H1 (cell line): ENCODE measurements around the gene ZNF333. TPM values are rescaled to one million over a fixed set of nuclear protein-coding genes. Genes with fewer than 3 reads are reported as not detected.

Experiments used
- CTCF ChIA-PET: fragments of 300-600 bp; sonication (Branson Sonifier 250); formaldehyde crosslinking; loops from one replicate; lab custom pipeline; 2021; ENCODE audit not compliant: partially characterized antibody; lab: Charles Lee
- POLR2A ChIA-PET: fragments of 300-600 bp; sonication (Branson Sonifier 250); formaldehyde crosslinking; loops from one replicate; lab custom pipeline; 2021; ENCODE audit warnings: inconsistent platforms; ENCODE audit not compliant: partially characterized antibody; lab: Charles Lee
- DNase-seq, 2 experiments: peaks; one replicate each; pipeline versions ENCODE4 v3.0.0 to v3.0.0-alpha.2; 2010 to 2022; ENCODE audit warnings: low spot score in 2 of 2, low read depth in 1 of 2, mixed read lengths in 1 of 2
- FAIRE-seq: peaks from 2 replicates; lab custom pipeline; 2011; peaks lifted over from hg19 to GRCh38; lab: Jason Lieb, UNC
- H2AFZ ChIP-seq: 2 replicates; pipeline ENCODE4 v1.8.1; 2012; ENCODE audit warnings: low read length, inconsistent platforms
- H2AK5ac ChIP-seq: 2 replicates; pipeline ENCODE4 v1.6.1; 2013; ENCODE audit warnings: low read depth, low read length
- H2BK120ac ChIP-seq: replicated peaks from 2 replicates; pipeline ENCODE3; 2013; ENCODE audit warnings: low read depth, low read length, inconsistent platforms
- H2BK12ac ChIP-seq: 2 replicates; pipeline ENCODE4 v1.6.1; 2013; ENCODE audit warnings: low read depth, low read length
- H2BK15ac ChIP-seq: 2 replicates; pipeline ENCODE4 v1.6.1; 2013; ENCODE audit warnings: low read length
- H2BK20ac ChIP-seq: 2 replicates; pipeline ENCODE4 v1.6.1; 2013; ENCODE audit warnings: low read length
- H2BK5ac ChIP-seq: 2 replicates; pipeline ENCODE4 v1.6.1; 2013; ENCODE audit warnings: low read depth, low read length
- H3K14ac ChIP-seq: 2 replicates; pipeline ENCODE4 v1.6.1; 2013; ENCODE audit warnings: inconsistent platforms; ENCODE audit not compliant: insufficient read length
- H3K18ac ChIP-seq: 2 replicates; pipeline ENCODE4 v1.6.1; 2013; ENCODE audit warnings: low read length; ENCODE audit errors: extremely low read depth
- H3K23ac ChIP-seq: 2 replicates; pipeline ENCODE4 v1.6.1; 2013; ENCODE audit warnings: inconsistent platforms; ENCODE audit not compliant: insufficient read length
- H3K23me2 ChIP-seq: 2 replicates; pipeline ENCODE4 v1.6.1; 2013; ENCODE audit warnings: low read depth, low read length
- H3K27ac ChIP-seq: 2 replicates; pipeline ENCODE4 v1.6.1; 2011; ENCODE audit warnings: low read depth, low read length, inconsistent platforms
- H3K27me3 ChIP-seq, 4 experiments: replicated peaks in 1 of 4; 1 replicate in 1 of 4; 2 replicates in 3 of 4; pipeline versions ENCODE4 v1.6.1 to v1.8.1; 2011 to 2013; ENCODE audit warnings: low read length in 3 of 4, mild to moderate bottlenecking in 3 of 4, inconsistent platforms in 2 of 4, mixed read lengths in 2 of 4, moderate library complexity in 1 of 4; ENCODE audit not compliant: control insufficient read depth in 3 of 4, insufficient read depth in 3 of 4; ENCODE audit errors: extremely low read depth in 1 of 4
- H3K36me3 ChIP-seq, 4 experiments: 2 replicates each; pipeline versions ENCODE4 v1.6.1 to v1.8.1; 2011 to 2013; ENCODE audit warnings: mild to moderate bottlenecking in 4 of 4, low read length in 3 of 4, moderate library complexity in 2 of 4, control low read depth in 1 of 4, inconsistent platforms in 1 of 4; ENCODE audit not compliant: insufficient read depth in 4 of 4, control insufficient read depth in 2 of 4
- H3K4ac ChIP-seq: replicated peaks from 2 replicates; pipeline ENCODE3; 2013; ENCODE audit warnings: low read length, low read depth, mixed read lengths, inconsistent platforms; ENCODE audit not compliant: insufficient read length
- H3K4me1 ChIP-seq, 4 experiments: replicated peaks in 1 of 4; 1 replicate in 1 of 4; 2 replicates in 3 of 4; pipeline versions ENCODE4 v1.6.1 to v1.8.1; 2011 to 2013; ENCODE audit warnings: low read length in 3 of 4, inconsistent platforms in 2 of 4, mixed read lengths in 1 of 4; ENCODE audit not compliant: insufficient read depth in 4 of 4, control insufficient read depth in 3 of 4
- H3K4me2 ChIP-seq, 2 experiments: 2 replicates each; pipeline versions ENCODE4 v1.6.1 to v1.8.1; 2011 to 2013; ENCODE audit warnings: low read depth in 2 of 2, low read length in 2 of 2, control low read depth in 1 of 2, inconsistent platforms in 1 of 2, mild to moderate bottlenecking in 1 of 2; ENCODE audit not compliant: insufficient read depth in 1 of 2
- H3K4me3 ChIP-seq, 4 experiments: fragments of 200-600, 300-600 bp in 1 of 4; sonication (generic), shearing (Covaris generic), sonication (Bioruptor Twin) in 1 of 4; 2 replicates each; pipeline versions ENCODE4 v1.5.1 to v1.8.1; 2011 to 2016; ENCODE audit warnings: low read length in 4 of 4, low read depth in 3 of 4, control low read depth in 2 of 4, inconsistent platforms in 2 of 4, mild to moderate bottlenecking in 2 of 4, mixed read lengths in 1 of 4, moderate library complexity in 1 of 4; ENCODE audit not compliant: insufficient read depth in 2 of 4; ENCODE audit errors: extremely low read depth in 1 of 4
- H3K56ac ChIP-seq: replicated peaks from 2 replicates; pipeline ENCODE3; 2013; ENCODE audit warnings: low read depth, mild to moderate bottlenecking, mixed read lengths, low read length, inconsistent platforms; ENCODE audit not compliant: insufficient read length
- H3K79me1 ChIP-seq: 2 replicates; pipeline ENCODE4 v1.6.1; 2013; ENCODE audit warnings: low read depth, low read length, control low read depth
- H3K79me2 ChIP-seq, 2 experiments: 2 replicates each; pipeline versions ENCODE4 v1.6.1 to v1.8.1; 2012 to 2013; ENCODE audit warnings: low read length in 2 of 2, mild to moderate bottlenecking in 2 of 2, inconsistent platforms in 1 of 2; ENCODE audit not compliant: insufficient read depth in 2 of 2, control insufficient read depth in 1 of 2
- H3K9ac ChIP-seq, 4 experiments: replicated peaks in 1 of 4; 1 replicate in 1 of 4; 2 replicates in 3 of 4; pipeline versions ENCODE4 v1.6.1 to v1.8.1; 2011 to 2013; ENCODE audit warnings: low read depth in 3 of 4, low read length in 3 of 4, control low read depth in 2 of 4, mild to moderate bottlenecking in 2 of 4, moderate library complexity in 2 of 4, inconsistent platforms in 1 of 4; ENCODE audit errors: extremely low read depth in 1 of 4
- H3K9me3 ChIP-seq, 2 experiments: 2 replicates each; pipeline versions ENCODE4 v1.6.1 to v1.8.1; 2012 to 2013; ENCODE audit warnings: mild to moderate bottlenecking in 2 of 2, moderate library complexity in 2 of 2, control low read depth in 1 of 2, inconsistent platforms in 1 of 2, low read depth in 1 of 2, low read length in 1 of 2, mixed read lengths in 1 of 2; ENCODE audit not compliant: insufficient read depth in 2 of 2
- H4K20me1 ChIP-seq, 2 experiments: replicated peaks in 1 of 2; 2 replicates each; pipeline versions ENCODE3 to v1.8.1; 2011 to 2013; ENCODE audit warnings: inconsistent platforms in 2 of 2, low read length in 2 of 2, mild to moderate bottlenecking in 1 of 2; ENCODE audit not compliant: insufficient read depth in 2 of 2, control insufficient read depth in 1 of 2
- H4K5ac ChIP-seq: 2 replicates; pipeline ENCODE4 v1.6.1; 2013; ENCODE audit warnings: low read length, low read depth, mixed read lengths, inconsistent platforms; ENCODE audit not compliant: insufficient read length
- H4K8ac ChIP-seq: 2 replicates; pipeline ENCODE4 v1.8.0; 2013; ENCODE audit warnings: mild to moderate bottlenecking, moderate library complexity, low read length, inconsistent platforms; ENCODE audit not compliant: insufficient read depth; ENCODE audit errors: extremely low read depth
- H4K91ac ChIP-seq: replicated peaks from 2 replicates; pipeline ENCODE3; 2013; ENCODE audit warnings: low read length, mixed read lengths, inconsistent platforms; ENCODE audit not compliant: insufficient read length
- BCL11A ChIP-seq, 2 experiments: IDR thresholded peaks; one replicate each; pipeline ENCODE4 v1.6.1; 2011; ENCODE audit warnings: low read depth in 2 of 2, low read length in 2 of 2, mild to moderate bottlenecking in 2 of 2
- CBX5 ChIP-seq: fragments of 300-800, 300-1000 bp; sonication (generic); IDR thresholded peaks from 2 replicates; pipeline ENCODE4 v1.7.1; 2016; ENCODE audit warnings: antibody characterized with exemption, low read length, low read depth
- CBX8 ChIP-seq: fragments of 300-800, 300-1000 bp; sonication (generic); IDR thresholded peaks from 2 replicates; pipeline ENCODE4 v1.7.1; 2016; ENCODE audit warnings: low read depth, low read length, borderline replicate concordance
- GTF2F1 ChIP-seq: IDR thresholded peaks from 2 replicates; pipeline ENCODE4 v1.6.1; 2012; ENCODE audit warnings: low read depth, low read length, improper control_type of control experiment, borderline replicate concordance
- KDM5A ChIP-seq: fragments of 200-600 bp; IDR thresholded peaks from 2 replicates; pipeline ENCODE4 v1.7.1; 2012; ENCODE audit warnings: mild to moderate bottlenecking, low read length, inconsistent platforms, mixed read lengths
- MAX ChIP-seq: IDR thresholded peaks from 2 replicates; pipeline ENCODE4 v1.6.1; 2012; ENCODE audit warnings: inconsistent platforms
- NANOG ChIP-seq: IDR thresholded peaks from 2 replicates; pipeline ENCODE4 v1.6.1; 2011; ENCODE audit warnings: low read length, low read depth, mild to moderate bottlenecking, inconsistent platforms; ENCODE audit not compliant: insufficient read depth, poor library complexity, severe bottlenecking
- RBBP5 ChIP-seq: IDR thresholded peaks from 2 replicates; pipeline ENCODE4 v1.7.1; 2012; ENCODE audit warnings: low read depth, mild to moderate bottlenecking, inconsistent platforms, low read length, moderate library complexity, borderline replicate concordance
- RFX5 ChIP-seq: IDR thresholded peaks from 2 replicates; pipeline ENCODE4 v1.6.1; 2011; ENCODE audit warnings: low read depth, low read length, improper control_type of control experiment, borderline replicate concordance
- SIX5 ChIP-seq: IDR thresholded peaks from 2 replicates; pipeline ENCODE4 v1.6.1; 2011; ENCODE audit warnings: mild to moderate bottlenecking, low read depth, low read length
- SUZ12 ChIP-seq: fragments of 200-600 bp; sonication (generic); IDR thresholded peaks from 2 replicates; pipeline ENCODE4 v1.6.1; 2012; ENCODE audit warnings: mild to moderate bottlenecking, inconsistent platforms, low read length, moderate library complexity, mixed read lengths
- TCF12 ChIP-seq: IDR thresholded peaks from 2 replicates; pipeline ENCODE4 v1.6.1; 2011; ENCODE audit warnings: low read depth, mild to moderate bottlenecking, low read length
- TEAD4 ChIP-seq: IDR thresholded peaks from 2 replicates; pipeline ENCODE4 v1.6.1; 2012; ENCODE audit warnings: low read depth, low read length, inconsistent platforms, mixed read lengths
- WGBS, 2 experiments: shearing (Covaris generic) in 1 of 2; methylation state at CpG; one replicate each; pipeline versions ENCODE4 v1.1.6 to v1.1.7; 2013 to 2015; ENCODE audit warnings: low lambda C conversion rate in 2 of 2, mixed read lengths in 2 of 2, inconsistent platforms in 1 of 2, low coverage in 1 of 2, missing lambda C conversion rate in 1 of 2; ENCODE audit not compliant: insufficient replicate concordance in 2 of 2, insufficient coverage in 1 of 2, insufficient read length in 1 of 2; ENCODE audit errors: extremely low coverage in 1 of 2, missing lambda C conversion rate in 1 of 2; 5-methylcytosine and 5-hydroxymethylcytosine counted together
- polyA plus RNA-seq, 7 experiments: library from polyadenylated mRNA; depleted of rRNA in 3 of 7; stranded (reverse) in 5 of 7; unstranded in 2 of 7; fragments of >200 nt in 5 of 7; fragments of 200-250 nt in 2 of 7; gene quantifications; 1 replicate in 5 of 7; 2 replicates in 1 of 7; 4 replicates in 1 of 7; pipeline versions ENCODE4 v1.2.1 to v1.2.3, GENCODE V29; 2011 to 2013; ENCODE audit warnings: missing spikeins in 2 of 7, mixed read lengths in 2 of 7
- total RNA-seq: library from RNA; stranded (reverse); fragmentation: NEBNext Ultra II Directional; extraction: Animal tissue kit (Norgen Biotek cat#: 25700); gene quantifications from 2 replicates; pipeline ENCODE4 v1.2.1, GENCODE V29; 2021

The ZNF333 gene
- total and polyA plus RNA-seq, 2 of the 8 experiments (the other 6 are each of a cell fraction or from before 2014, with no cell fraction given) = 7.3 to 8.4 TPM

GRCh38 chr19:14672188-14672872 lies 17.5 kb upstream of the ZNF333 start:
- no peak overlapping the region for H3K27ac ChIP-seq
- no peak overlapping the region for H3K18ac ChIP-seq
- H4K91ac ChIP-seq = no peak overlapping the region
- no peak overlapping the region for H3K23ac ChIP-seq
- FAIRE-seq (no peak), DNase-seq (no peak)
- peaks cover 50 to 71% of the 10 kb centered on the region in 2 experiments for H3K9me3 ChIP-seq
- no peak overlapping the region for H2BK20ac ChIP-seq
- ChIA-PET CTCF (interaction anchor here (0.9 kb wide), 1 partner anchor 101 kb away, joined by 3 read pairs; no protein-coding TSS in a partner anchor), POLR2A (no interaction called here)
- no peak overlapping the region for H3K14ac ChIP-seq
- no peaks in the 10 kb centered on the region for H3K27me3 ChIP-seq
- no peak overlapping the region for H2BK120ac ChIP-seq
- no peaks in the 10 kb centered on the region for H3K79me2 ChIP-seq
- H4K5ac ChIP-seq = no peak overlapping the region
- H3K4me1 ChIP-seq = no peaks in the 10 kb centered on the region
- H4K8ac ChIP-seq = no peak overlapping the region
- H2BK5ac ChIP-seq = no peak overlapping the region
- H3K79me1 ChIP-seq = no peaks in the 10 kb centered on the region
- no peaks in the 10 kb centered on the region for H4K20me1 ChIP-seq
- no peak overlapping the region for H3K4me2 ChIP-seq
- peaks cover 4% of the 10 kb centered on the region; the same call in 1 of the 2 replicates for H3K23me2 ChIP-seq
- no peak overlapping the region for H3K9ac ChIP-seq
- 77% methylated on average over 3 of the region's 3 CpGs; no CpG with 5 or more reads in 1 of the 2 experiments for WGBS, 2 experiments
- no peak overlapping the region for H3K56ac ChIP-seq
- no peak overlapping the region for H2BK12ac ChIP-seq
- H2AFZ ChIP-seq = no peak overlapping the region
- H3K4me3 ChIP-seq = no peak overlapping the region
- no peak overlapping the region for H2BK15ac ChIP-seq
- H3K4ac ChIP-seq = no peak overlapping the region
- no peaks in the 10 kb centered on the region for H3K36me3 ChIP-seq
- H2AK5ac ChIP-seq = no peak overlapping the region
- TF ChIP-seq SIX5 (no peak), RBBP5 (no peak), GTF2F1 (no peak), TCF12 (no peak), MAX (no peak), CBX5 (no peak), BCL11A (IDR thresholded peaks at IDR 0.05; ENCODE audit: low read depth in 2 of 2, low read length in 2 of 2) (no peak), SUZ12 (no peak), NANOG (no peak), CBX8 (no peak), TEAD4 (no peak), KDM5A (no peak), RFX5 (no peak)
